ENCODE results near the gene PRSS2.

- TF ChIP-seq CTCF (IDR thresholded peaks at IDR 0.05) (no peak), POLR2A (IDR thresholded peaks at IDR 0.05) (no peak)
Measured at GRCh38 chr7:142801601-142802295, 31.0 kb downstream of the PRSS2 start.

Data from testis (tissue), 2 donors.